ENCODE data around the gene DGCR8.
A peak's percentile ranks its signal among the peaks of the same experiment; 100 is the strongest.
"Not testable (repeated sequence)": the region's sequence is repeated elsewhere in the genome, so short reads cannot be mapped to it uniquely, and the experiment has no call there.

Gene DGCR8

DNA sequence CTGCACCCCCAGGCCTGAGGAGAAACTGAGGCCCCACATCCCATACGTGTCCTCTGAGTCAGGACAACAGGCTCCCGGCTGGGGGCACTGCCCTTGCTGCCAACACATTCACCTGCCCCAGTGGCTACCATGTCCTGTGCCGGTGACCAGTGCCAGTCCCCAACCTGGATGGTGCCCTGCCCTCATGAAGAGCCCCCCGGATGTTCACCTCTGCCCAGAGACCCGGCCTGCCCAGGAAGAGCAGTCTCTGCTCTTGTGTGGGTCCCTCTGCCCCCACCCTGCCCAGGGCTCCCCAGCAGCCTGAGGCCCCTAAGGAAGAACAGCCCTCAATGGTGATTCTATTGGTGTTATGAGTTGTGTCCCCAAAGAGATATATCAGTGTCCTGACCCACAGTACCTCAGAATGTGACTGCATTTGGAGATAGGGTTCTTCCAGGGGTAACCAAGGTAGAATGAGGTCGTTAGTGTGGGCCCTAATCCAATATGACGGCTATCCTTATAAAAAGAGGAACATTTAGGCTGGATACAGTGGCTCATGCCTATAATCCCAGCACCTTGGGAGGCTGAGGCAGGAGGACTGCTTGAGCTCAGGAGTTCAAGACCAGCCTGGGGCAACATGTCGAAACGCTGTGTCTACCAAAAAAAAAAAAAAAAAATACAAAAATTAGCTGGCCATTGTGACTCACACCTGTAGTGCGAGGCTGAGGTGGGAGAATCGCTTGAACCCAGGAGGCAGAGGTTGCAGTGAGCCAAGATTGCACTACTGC is 13.2 kb upstream of the DGCR8 start:
- DNase-seq (ENCODE audit: low read depth in 2 of 2) = no peak

DNA sequence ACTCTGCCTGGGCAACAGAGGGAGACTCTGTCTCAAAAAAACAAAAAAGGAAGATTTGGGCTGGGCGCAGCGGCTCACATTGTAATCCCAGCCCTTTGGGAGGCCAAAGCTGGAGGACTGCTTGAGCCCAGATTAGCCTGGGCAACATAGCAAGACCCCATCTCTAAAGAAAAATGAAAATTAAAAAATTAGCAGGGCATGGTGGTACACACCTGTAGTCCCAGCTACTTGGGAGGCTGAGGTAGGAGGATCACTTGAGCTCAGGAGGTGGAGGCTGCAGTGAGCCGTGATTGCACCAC is 12.7 kb upstream of the DGCR8 start:
- DNase-seq (ENCODE audit: low read depth in 2 of 2) = not testable (repeated sequence)

DNA sequence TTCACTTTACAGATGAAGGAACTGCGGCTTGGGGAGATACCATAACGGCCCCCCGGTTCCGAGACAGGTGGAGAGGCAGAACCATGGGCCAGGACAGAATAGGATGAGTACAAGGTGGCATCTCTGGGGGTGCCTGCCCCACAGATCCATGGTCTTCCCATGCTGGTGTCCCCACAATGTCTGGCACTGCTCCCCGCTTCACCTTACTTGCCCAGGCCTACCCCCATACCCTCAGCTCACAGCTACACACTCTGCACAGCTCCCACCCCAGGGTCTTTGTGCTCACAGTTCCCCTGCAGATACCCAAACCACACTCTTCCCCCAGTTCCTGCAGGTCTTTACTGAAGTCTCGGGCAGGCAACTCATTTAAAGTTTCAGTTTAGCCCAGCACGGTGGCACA is 11.4 kb upstream of the DGCR8 start:
- DNase-seq (ENCODE audit: low read depth in 2 of 2) = no peak

DNA sequence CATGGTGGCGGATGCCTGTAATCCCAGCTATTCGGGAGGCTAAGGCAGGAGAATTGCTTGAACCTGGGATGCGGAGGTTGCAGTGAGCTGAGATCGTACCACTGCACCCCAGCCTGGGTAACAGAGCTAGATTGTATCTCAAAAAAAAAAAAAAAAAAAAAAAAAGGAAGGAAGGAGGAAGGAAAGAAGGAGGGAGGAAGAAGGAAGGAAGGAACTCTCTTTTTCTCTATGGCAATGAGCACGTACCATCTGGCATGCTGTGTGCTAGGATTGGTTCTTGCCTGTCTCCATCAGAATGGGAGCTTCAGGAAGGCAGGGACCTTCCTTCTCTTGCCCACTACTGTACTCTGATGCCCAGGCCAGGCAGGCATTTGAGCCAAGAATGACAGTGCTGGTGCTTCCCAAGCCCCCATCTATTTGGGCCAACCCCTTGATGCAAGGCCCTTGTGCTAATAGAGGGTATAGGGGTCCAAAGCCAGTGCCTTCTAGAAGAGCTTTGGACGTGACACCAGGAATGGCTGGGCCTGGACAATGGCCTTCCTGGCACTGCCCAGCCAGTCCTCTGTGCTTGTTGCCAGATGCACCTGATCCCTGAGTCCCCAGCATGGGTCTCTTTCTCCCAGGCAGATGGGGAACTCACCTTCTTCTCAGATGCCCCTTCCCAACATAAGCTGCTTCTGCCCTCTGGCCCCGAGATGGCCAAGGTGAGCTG is 10.6 kb upstream of the DGCR8 start:
- no peak for DNase-seq (ENCODE audit: low read depth in 2 of 2)

DNA sequence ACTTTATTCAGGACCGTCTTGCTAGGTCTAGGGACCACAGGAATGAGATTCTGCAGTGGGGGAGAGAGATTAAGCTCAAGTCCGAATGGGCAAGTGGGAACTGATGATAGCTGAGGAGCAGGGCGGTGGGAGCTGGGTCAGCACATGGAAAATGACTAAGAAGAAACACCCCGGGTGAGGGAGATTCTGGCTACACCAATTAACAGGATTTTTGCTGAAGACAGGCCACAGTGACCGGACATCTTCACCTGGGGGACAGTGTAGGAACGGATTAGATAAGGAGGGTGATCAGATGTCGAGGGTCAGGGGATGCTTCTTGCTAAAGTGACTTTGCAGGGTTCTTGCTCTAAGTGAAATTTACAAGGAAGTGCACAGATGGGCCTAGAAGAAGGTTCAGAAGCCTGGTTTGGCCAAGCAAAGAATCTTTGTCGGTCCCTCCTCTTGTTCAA is 8.5 kb upstream of the DGCR8 start:
- DNase-seq (ENCODE audit: low read depth in 2 of 2) = no peak

DNA sequence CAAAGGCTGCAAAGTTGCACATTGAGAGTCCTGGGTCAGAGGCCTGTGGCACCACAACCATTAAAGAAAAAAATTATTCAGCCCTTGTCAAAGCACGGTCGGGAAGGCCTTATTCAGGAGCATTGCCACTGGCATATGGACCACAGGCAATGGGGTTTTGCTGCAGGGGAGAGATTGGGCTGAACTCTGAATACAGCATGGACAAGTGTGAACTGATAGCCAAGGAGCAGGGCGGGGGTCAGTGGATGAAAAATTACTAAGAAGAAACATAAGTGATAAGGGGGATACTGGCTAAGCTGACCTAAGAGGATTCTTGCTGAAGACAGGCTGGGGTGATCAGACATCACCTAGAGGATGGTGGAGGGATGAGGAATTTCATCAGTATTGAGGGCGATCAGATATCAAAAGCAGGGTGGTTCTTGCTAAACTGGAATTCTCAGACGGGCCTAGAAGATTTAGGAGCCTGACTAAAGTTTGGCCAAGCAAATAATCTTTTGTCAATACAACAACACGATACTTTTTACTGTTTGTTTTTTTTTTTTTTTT is 3.3 kb upstream of the DGCR8 start:
- no peak for DNase-seq (ENCODE audit: low read depth in 2 of 2)

DNA sequence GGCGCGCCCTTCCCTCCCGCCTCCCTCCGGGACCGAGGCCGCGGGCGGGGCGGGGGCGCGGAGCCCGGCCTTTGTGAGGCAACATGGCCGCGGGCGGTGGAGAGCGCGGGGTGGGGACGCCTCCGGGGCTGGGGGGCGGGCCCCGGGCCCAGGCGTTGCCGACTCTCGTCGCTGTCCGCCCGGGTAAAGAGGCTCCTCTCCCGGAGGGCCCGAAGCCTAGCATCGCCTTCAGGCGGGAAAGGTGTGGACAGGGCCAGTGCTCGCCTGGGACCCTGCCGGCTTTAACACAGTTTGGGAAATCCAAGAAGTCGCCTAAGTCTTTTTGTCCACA is 369 bp downstream of the DGCR8 start:
- DNase-seq (ENCODE audit: low read depth in 2 of 2) = peak; percentile 24 to 50

DNA sequence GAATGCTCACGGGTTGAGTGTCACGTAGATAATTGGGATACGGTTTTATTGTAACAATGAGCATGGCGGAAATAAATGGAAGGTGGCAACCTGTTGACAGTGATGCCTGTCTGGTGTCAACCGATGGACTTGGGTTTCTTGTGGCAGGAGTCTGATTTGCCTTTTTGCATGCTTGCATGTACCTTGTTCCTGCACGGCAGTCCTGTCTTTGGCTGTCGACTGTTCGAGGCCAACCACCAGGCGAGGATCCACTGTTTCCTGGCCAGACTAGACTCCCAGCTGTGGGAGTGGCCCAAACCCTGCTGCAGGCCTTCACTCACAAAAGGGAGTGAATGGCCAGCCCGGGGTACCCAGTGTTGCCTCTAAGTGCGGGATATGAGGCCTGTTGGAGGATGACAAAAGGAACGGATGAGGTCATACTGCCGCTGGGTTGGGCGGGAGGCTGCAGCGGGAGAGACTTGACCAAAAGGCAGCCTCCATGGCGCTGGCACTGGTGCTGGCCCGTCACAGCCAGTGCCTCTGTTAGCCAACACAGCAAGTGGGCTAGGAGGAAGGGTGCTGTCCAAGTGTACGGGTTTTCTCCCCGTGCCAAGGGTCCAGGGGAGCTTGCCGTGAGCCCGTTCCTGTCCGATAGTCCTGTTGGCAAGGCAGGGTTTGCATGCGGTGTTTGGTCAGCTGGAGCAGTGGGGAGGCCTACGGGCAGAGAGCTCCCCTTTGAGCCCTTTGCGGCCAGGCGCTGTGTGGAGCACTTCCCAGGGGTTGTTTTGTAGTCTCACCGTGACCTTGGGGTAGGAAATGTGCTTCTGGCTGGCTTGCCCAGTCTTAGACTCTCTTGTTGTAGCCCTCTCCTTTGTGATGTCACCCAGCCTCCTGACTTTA is 974 bp downstream of the DGCR8 start:
- no peak for DNase-seq (ENCODE audit: low read depth in 2 of 2)

DNA sequence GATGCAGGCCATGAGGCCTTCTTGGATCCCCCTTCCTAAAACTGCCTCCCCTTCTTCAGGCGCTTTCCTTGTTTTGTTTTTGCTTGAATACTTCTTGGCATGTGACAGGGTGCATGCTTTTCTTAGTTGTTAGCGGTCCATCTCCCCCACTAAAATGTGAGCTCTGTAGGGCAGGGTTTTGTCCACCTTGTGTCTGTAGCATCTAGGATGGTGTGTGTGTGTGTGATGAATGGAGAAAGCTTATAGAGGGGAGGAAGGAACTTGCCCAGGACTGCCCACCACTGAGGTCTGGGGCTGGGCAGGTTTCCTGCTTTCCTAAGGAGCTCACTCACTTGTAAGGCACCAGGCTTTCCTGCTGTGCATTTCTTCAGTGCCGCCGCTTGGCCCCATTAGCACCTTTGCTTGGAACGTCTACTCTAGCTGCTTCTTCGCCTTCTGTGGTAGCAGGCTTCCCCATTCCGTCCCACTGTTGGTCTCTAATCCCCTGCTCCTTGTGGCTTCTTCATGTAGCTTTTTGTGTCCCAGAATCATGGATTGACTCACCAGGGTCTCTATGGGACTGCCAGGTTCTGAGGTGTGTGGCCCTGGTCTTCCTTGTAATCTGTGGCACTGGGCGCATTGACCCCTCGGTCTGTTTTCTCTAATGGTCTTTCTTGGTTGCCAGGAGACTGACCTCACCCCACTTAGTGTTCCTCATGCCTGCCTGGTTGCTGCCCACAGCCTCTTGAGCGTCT is 3.3 kb downstream of the DGCR8 start:
- no peak for DNase-seq (ENCODE audit: low read depth in 2 of 2)

DNA sequence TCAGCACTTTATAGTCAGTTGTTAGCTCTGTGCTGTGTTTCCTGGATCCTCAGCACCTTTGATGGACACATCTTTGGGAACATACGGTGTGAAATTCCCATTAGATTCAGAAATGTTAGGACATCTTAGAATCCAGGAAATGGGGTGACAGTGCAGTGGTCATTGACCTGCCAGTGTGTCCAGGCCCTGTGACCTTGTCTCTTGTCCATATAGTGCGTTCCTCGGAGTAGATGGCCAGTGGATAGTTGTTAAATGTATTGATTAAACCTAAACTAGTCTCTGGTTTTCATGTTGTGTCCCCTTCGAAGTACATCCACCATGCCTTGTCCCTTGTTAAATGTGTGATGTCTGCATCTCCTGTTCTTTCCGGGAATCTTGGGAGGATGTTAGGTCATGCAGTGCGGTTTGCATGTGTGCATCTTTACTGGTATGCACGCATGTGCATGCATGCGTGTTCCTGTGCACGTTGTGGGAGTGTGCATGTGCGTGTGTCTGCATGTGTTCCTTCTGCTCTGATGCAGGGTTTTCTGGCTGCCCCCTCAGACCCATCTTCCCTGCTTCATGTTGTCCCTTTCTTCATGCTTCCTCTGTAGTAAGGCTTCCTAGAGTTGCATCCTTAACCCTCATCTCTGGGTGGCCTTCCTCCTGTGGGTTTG is 4.0 kb downstream of the DGCR8 start:
- DNase-seq (ENCODE audit: low read depth in 2 of 2) = no peak

DNA sequence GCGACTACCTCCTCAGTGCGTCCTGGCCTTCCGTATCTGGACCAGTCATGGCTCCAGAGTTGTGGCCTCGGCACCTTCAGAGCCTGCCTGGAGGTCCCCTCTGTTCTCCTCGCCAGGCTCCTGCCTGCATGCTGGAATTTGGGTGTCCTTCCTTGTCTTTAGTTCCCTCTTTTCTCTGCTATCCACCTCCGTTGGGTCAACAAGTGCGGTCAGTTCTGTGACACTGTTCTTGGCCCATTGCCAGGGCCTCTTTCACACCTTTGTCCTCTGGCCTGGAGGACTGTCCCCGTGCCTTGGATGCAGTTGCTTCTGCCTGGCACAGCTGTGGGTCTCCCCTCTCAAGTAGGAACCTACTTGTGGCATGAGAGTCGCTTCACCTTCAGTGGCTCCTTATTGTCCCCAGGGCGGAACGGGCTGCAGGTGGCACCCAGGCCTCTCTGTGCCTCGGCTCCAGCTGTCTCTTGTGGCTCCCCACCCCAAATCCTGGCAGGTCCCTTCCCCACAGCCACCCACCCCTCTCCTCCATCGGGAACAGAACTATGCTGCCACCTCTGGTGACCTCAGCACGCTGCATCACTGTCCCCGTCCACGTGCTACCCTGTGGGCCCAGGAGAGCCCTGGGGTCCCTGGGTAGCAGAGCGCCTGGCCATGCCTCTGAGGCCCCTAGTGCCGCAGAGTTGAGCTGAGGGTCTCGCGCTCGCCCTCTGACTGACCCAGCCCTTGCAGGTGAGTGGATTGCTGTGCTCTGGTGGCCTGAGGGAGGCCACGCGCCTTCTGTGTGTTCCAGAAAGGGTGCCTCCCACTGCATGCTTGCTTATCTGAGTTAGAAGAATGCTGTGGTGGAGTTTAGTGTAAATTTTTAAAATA is 4.7 kb downstream of the DGCR8 start:
- no peak for DNase-seq (ENCODE audit: low read depth in 2 of 2)

DNA sequence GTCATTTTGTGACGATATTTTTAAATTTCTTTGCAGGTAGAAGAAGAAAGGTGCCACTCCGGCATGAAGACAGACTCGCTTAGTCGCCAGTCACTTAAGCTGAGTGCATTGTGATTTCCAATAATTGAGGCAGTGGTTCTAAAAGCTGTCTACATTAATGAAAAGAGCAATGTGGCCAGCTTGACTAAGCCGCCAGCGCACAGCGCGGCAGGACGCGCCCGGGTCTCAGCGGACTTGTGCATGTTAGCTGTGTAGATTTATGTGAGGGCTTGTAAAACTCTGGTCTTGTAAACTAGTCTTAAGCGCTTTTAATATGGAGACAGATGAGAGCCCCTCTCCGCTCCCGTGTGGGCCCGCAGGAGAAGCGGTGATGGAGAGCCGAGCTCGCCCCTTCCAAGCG is 5.6 kb downstream of the DGCR8 start:
- no peak for DNase-seq (ENCODE audit: low read depth in 2 of 2)

DNA sequence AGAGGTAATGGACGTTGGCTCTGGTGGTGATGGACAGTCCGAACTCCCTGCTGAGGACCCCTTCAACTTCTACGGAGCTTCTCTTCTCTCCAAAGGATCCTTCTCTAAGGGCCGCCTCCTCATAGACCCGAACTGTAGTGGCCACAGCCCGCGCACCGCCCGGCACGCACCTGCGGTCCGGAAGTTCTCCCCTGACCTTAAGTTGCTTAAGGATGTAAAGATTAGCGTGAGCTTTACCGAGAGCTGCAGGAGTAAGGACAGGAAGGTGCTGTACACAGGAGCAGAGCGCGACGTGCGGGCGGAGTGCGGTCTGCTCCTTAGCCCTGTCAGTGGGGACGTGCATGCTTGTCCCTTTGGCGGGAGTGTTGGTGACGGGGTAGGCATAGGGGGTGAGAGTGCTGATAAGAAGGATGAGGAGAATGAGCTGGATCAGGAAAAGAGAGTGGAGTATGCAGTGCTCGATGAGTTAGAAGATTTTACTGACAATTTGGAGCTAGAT is 6.1 kb downstream of the DGCR8 start:
- DNase-seq (ENCODE audit: low read depth in 2 of 2) = no peak

DNA sequence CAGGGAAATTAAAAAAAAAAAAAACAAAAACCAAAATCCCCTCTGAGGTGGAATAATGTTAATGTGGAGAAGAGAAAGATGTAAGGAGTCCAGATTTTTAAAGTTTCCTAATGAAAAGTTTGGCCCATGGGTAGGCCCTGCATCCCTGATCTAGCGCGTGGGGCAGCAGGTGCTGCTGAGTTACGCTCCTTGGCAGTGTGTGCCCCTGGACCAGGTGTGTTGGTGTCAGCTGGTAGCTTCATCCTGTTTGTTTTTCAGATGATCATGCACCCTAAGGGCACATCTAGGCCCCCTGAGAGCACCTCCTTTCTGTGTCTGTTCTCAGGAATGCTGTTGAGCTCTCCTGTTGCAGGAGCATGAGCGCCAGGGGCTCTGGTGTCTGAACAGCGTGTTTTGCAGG is 6.7 kb downstream of the DGCR8 start:
- no peak for DNase-seq (ENCODE audit: low read depth in 2 of 2)

DNA sequence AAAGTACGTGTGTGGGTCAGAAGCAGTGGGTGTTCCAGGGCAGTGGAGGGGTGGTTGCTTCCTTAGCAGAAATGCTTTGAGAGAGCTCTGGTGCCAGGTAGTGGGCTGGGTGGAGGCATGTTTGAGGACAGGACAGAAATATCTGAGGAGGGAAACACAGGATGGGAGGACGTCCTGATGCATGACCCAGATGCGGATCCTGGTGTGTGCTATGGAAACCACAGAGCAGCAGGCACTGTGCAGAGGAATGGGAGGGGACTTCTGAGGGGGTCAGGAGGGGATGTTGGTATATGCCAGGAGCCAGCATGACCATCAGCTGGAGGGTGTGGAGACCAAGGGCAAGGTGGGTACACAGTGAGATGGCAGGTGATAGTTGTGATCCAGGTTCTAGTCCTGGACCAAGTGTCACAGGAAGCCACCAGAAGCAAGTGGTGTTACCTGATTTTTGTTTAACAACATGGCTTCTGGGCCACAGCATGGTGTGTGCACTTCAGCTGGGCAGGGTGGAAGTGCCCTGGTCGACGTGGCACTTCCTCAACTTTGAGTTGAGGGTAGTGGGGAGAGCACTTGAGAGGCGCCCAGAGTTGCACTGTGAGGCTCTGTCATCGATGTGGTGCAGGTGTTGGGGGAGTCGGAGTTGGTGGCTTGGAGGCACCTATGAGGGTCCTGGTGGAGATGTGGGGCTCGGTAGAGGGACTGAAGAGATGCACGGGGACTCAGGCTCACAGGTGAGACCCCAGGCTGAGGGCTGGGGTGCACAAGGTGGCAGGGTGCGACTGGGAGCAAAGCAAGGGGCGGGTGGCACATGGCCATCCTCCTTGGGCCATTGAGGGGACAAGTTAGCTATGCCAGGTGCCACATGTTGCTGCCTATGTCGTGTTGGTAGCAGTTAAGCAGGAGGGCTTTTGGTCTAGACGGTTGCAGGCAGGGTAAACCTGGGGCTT is 7.5 kb downstream of the DGCR8 start:
- DNase-seq (ENCODE audit: low read depth in 2 of 2) = no peak

DNA sequence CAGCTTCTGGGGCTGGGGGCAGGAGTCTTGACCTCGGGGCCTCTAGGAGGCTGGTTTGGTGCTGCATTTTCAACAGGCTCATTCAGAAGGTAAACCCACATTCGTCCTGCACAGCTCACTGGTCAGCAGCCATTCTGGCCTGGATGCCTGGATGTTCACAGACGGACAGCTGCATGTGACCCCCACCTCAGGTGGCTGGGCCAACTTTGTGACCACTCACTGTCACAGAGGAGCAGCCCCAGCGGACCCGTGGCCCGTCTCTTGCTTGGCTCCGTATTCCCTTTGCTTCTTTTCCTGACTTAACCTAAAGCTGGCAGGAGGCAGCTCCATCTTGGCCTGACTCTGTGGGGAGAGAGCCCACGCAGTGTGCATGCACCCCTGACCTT is 8.2 kb downstream of the DGCR8 start:
- no peak for DNase-seq (ENCODE audit: low read depth in 2 of 2)

DNA sequence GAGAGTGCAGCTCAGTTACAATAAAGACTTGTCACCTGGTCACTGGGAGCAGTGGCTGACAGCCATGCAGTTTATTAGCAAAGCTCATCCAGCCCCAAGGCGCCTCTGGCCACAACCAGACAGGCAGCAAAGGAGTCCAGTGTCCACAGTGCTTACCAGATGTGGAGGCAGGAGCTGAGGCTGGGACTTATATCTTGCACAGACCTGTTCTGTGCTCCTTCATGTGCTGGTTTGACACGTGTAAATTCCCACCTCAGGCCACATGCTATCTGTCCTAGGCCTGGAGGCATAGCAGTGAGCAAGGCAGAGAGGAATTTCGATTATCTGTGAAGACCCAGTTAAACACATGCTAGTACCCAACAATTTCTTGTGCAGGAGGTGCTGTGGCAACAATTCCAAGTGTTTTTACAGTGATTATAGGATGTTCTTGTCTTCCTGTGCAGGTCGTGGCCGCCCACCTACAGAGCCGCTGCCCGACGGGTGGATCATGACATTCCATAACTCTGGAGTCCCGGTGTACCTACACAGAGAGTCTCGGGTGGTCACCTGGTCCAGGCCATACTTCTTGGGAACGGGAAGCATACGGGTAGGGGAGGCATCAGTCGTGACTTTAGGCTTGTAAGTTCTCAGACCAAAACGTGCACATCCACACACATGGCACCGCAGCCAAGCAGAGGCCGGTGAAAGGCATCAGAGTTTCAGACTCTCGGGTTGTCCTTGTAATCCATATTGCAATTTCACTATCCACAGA is 9.4 kb downstream of the DGCR8 start:
- DNase-seq (ENCODE audit: low read depth in 2 of 2) = no peak
